ENCODE results near the gene PHACTR4.
"Not testable (repeated sequence)": the region's sequence is repeated elsewhere in the genome, so short reads cannot be mapped to it uniquely, and the experiment has no call there.

Gene PHACTR4

DNA sequence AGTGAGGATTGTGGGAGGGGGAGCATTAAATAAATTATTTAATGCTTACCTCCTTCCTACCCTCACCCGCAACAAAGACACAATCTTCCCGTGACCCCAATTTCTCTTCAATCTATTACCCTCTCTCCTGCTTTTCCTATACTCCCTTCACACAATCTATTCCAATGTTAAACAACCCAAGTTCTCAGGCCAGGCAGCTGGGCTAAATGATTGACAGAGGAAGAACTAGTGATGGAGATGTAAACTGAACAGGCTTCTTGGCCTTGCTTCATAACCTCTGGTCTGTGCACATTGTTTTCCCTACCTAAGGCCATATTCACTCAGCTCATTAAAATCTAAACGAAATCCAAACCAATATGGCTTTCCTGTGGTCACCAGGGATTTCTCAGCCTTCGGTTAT is 132.4 kb downstream of the PHACTR4 start:
- DNase-seq (ENCODE audit: low read depth in 2 of 2) = no peak

GRCh38 chr1:28503117-28503516 is 133.6 kb downstream of the PHACTR4 start:
- no peak for DNase-seq (ENCODE audit: low read depth in 2 of 2)

- DNase-seq (ENCODE audit: low read depth in 2 of 2) = peak; percentile 98
These were observed 136.1 kb downstream of the PHACTR4 start, which contains the start of gene RCC1 for GRCh38 chr1:28505406-28506187. TSS of gene RCC1 (plus strand) at chr1:28506043. CDS start at chr1:28529867, 23,824 bp downstream.

DNA sequence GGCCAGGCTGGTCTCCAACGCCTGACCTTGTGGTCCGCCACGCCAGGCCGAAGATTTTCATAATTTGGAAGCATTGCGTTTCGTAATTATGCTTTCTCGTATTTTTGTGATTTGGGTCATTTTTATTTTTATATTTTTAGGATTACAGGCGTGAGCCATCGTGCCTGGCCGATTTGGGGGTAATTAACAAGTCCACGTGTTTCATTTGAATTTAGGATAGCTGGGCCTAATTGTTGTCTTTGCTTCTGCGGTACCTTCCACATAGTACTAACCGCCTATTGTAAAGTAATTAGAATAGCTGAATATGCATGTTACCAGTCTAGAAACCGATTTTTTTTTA is 137.3 kb downstream of the PHACTR4 start:
- no peak for DNase-seq (ENCODE audit: low read depth in 2 of 2)

DNA sequence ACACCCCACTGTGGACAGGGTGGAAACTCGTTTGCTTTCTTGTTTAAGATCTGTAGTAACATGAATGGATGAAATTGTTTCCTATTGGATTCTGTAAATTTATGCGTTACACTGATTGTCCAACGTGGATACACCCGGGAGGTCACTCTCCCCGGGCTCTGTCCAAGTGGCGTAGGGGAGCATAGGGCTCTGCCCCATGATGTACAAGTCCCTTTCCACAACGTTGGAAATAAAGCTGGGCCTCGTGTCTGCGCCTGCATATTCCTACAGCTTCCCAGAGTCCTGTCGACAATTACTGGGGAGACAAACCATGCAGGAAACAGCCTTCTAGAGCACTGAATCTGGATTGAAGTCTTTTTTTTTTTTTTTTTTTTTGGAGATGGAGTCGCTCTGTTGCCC is 137.7 kb downstream of the PHACTR4 start:
- DNase-seq (ENCODE audit: low read depth in 2 of 2) = no peak

DNA sequence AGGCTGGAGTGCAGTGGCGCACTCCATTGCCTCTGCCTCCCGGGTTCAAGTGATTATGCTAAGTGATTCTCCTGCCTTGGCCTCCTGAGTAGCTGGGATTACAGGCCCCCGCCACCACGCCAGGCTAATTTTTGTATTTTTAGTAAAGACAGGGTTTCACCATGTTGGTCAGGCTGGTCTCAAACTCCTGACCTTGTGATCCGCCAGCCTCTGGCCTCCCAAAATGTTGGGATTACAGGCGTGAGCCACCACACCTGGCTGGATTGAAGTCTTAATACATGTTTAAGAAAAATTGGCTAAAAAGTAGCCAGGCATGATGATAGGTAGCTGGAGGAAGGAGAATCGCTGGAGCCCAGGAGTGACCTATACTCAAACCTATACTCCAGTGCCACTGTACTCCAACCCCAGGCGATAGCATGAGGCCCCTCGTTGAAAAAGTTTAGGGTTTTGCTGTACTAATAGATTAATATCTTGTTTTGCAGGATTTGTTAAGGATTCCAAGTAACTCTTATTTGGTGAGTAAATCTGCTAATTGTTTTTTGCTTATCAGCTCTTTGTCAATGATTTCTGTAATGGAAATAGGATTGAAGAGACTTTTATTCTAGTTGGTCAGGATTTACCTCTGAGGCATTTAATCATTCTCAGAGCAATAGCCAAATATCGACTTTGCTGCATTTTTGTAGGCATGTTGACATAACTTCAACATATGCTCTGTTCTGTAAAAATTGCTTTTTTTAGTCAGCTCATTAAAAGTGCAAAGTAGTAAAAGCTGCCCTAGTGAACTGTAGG is 138.3 kb downstream of the PHACTR4 start:
- no peak for DNase-seq (ENCODE audit: low read depth in 2 of 2)

- no peak for DNase-seq (ENCODE audit: low read depth in 2 of 2)
These were observed 138.9 kb downstream of the PHACTR4 start for GRCh38 chr1:28508435-28508754.

- no peak for DNase-seq (ENCODE audit: low read depth in 2 of 2)
These were observed 140.2 kb downstream of the PHACTR4 start for GRCh38 chr1:28509705-28510272.

DNA sequence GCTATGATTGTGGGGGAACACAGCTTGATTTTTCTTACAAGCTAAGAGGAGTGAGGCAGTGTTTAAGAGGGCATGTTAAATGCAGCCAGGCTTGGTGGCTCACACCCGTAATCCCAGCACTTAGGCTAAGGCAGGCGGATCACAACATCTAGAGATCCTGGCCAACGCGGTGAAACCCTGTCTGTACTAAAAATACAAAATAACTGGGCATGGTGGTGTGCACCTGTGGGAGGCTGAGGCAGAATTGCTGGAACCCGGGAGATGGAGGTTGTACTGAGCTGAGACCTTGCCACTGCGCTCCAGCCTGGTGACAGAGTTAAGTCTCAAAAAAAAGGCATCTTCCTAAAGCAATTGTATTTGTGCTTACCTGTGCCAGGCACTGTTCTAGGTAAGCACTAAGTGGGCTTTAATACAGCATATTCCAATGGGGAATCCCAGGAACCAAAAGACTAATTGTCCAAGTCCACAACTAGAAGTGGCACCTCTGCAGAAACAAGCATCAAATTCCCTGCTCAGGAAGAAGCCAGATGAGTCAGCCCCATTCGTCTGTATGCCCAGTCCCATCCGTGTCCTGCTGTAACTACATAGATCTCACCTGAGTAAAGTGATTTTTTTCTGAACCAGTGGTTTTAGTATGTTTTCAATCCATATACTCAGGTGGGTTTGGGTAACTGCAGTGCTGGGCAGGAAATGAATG is 140.9 kb downstream of the PHACTR4 start:
- DNase-seq (ENCODE audit: low read depth in 2 of 2) = no peak

DNA sequence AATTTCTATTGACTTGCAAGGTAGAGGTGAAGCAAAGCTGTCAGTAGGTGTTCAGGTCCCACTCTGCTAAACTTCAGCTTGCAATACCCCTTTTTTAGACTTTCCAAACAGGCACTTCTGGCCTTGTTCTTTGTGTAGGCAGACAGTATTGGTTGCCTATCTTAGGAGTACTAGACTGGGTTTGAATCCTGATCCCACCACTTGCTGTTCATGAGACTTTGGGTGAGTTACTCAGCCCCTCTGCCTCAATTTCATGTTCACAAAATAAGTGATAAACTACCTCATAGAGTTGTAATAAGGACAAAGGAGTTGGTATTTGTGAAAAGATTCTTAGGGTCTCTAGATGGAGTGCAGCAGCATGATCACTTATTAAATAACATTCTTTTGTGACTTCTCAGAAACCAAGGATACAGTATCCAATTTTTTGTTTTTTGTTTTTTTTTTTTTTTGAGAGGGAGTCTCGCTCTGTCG is 141.5 kb downstream of the PHACTR4 start:
- DNase-seq (ENCODE audit: low read depth in 2 of 2) = no peak

DNA sequence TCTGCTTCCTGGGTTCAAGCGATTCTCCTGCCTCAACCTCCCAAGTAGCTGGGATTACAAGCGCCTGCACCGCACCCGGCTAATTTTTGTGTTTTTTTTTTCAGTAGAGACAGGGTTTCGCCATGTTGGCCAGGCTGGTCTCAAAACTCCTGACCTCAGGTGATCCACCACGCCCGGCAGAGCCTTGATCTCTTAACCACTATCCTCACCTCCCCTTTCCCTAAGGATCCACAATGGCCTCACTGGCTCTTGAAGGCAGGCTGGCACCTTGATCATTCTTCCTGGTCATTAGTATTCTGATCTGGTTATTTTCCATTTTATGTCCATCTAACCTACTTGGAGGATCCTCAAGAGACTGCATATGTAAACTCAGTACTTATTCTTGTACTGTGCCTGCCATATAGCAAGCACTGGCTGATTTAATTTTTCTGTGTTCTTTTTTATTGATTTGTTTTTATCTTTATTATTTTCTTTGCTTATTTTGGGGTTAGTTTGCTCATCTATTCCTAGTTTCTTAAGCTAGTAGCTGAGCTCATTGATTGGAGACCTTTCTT is 142.6 kb downstream of the PHACTR4 start:
- DNase-seq (ENCODE audit: low read depth in 2 of 2) = no peak

- not testable (repeated sequence) for DNase-seq (ENCODE audit: low read depth in 2 of 2)
These were observed 144.9 kb downstream of the PHACTR4 start for GRCh38 chr1:28514445-28514933.

- no peak for DNase-seq (ENCODE audit: low read depth in 2 of 2)
These were observed 147.0 kb downstream of the PHACTR4 start for GRCh38 chr1:28516518-28516956.

DNA sequence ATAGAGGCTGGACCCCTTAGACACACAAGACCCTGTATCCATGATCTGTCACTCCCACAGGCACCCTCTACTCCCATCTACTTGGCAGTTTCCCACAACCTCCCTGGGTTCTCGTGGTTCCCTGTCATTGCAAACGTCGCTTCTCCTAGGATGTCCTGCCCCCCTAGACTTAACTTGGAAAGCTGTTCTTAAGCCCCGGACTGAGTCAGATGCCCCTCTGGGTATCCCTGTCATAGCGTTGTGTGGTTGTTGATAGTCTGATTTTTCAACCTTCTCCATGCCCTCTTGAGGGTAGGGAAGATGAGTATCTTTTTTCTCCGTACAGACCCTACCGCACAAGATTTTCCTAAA is 148.1 kb downstream of the PHACTR4 start:
- no peak for DNase-seq (ENCODE audit: low read depth in 2 of 2)

DNA sequence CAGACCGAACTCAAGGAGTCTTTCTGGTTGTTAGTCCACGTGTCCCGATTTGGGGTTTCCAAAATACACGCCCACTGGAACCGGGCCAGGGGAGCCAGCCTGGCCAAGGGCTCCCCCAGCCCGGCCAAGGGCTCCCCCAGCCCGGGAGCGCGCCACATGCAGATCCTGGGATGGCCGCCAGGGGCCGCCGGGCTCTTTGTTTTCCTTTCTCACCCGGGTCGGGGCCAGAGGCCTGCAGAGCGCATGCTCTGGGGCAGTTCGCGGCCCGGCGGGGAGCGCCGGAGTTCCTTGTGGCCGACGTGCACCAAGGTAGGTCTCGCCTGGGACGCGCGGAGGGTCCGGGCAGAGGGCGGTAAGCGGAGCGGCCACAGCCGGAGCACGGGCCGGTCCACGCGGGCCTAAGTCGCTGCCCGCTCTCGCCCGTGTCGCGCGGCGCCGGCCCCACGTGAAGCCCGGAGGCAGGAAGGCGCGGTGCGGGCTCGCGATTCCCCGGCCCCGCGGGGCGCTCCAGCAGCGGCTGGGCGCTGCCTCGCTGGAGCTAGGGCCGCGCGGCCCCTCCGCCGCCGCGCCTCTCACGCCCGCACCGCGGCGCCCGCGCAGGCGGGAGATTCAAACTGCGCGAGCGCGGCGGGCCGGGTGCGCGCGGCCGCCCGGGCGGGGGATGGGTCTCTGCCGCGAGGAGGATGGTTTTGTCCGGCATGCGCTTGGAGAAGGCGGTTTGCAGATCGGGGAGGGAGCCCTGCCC is 148.6 kb downstream of the PHACTR4 start:
- DNase-seq (ENCODE audit: low read depth in 2 of 2) = peak; percentile 66 to 67

- no peak for DNase-seq (ENCODE audit: low read depth in 2 of 2)
These were observed 149.3 kb downstream of the PHACTR4 start for GRCh38 chr1:28518745-28519341.

GRCh38 chr1:28519946-28520725 is 150.6 kb downstream of the PHACTR4 start:
- DNase-seq (ENCODE audit: low read depth in 2 of 2) = no peak

GRCh38 chr1:28520796-28521195 is 151.3 kb downstream of the PHACTR4 start:
- not testable (repeated sequence) for DNase-seq (ENCODE audit: low read depth in 2 of 2)

DNA sequence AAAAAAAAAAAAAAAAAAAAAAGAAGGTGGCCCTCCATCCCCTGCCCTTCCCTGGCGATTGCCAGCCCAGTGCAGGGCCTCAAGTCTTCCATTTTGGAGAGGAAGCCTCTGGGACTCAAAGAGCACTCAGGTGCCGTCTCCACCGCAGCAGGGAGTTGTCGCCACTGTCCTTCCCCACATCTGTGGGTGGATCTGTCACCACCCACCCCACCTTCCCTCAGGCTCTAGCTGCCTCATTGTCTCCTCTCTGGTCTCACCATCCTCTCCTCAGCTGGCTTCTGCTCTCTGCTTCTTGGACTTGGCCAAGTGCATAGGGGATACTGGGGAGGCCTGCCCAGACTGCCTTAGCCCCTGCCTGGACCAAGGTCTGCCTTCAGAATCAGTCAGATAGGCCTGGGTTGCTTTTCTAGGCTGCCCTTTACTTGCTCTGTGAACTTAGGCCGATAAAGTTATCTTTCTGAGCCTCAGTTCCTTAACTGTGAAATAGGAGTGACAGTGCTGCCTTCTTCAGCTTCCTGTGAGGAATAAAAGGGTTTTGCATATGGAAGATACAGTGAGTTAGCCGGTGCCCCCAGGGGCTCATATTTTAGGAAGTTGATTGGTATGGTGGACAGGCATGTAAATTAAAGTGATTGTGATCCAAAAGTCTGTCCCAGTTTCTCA is 152.1 kb downstream of the PHACTR4 start:
- DNase-seq (ENCODE audit: low read depth in 2 of 2) = no peak

Measured in fibroblast of skin of left biceps (primary cell).